Peyer's patch (tissue), 4 donors: ENCODE measurements around the gene RARB. TPM values are rescaled to one million over a fixed set of nuclear protein-coding genes. Genes with fewer than 3 reads are reported as not detected.
A peak's percentile ranks its signal among the peaks of the same experiment; 100 is the strongest.

Experiments used
- DNase-seq, 3 donors: peaks; one replicate each; pipeline ENCODE4 v3.0.0-alpha.2; 2017 to 2019
- H3K27ac ChIP-seq, 4 donors: fragments of 200-600 bp; sonication (generic); one replicate each; pipeline ENCODE4 v1.5.1; 2016 to 2019
- H3K27me3 ChIP-seq, 2 donors: fragments of 200-600 bp; sonication (generic); one replicate each; pipeline ENCODE4 v1.5.1; 2019
- H3K36me3 ChIP-seq, 3 donors: fragments of 200-600 bp; sonication (generic); one replicate each; pipeline ENCODE4 v1.5.1; 2016 to 2019
- H3K4me1 ChIP-seq, 4 donors: fragments of 200-600 bp; sonication (generic); one replicate each; pipeline ENCODE4 v1.5.1; 2016 to 2019
- H3K4me3 ChIP-seq, 4 donors: fragments of 200-600 bp; sonication (generic); 1 replicate in 3 of 4; 2 replicates in 1 of 4; pipeline ENCODE4 v1.5.1; 2016 to 2019; ENCODE audit warnings: mild to moderate bottlenecking in 1 of 4
- H3K9me3 ChIP-seq, 4 donors: fragments of 200-600 bp; sonication (generic); one replicate each; pipeline ENCODE4 v1.5.1; 2016 to 2019; ENCODE audit warnings: mild to moderate bottlenecking in 1 of 4
- POLR2A ChIP-seq, 2 donors: fragments of 450-650 bp; IDR thresholded peaks; one replicate each; pipeline ENCODE4 v1.5.1; 2017; ENCODE audit warnings: antibody characterized with exemption in 2 of 2, mild to moderate bottlenecking in 2 of 2, moderate library complexity in 2 of 2
- total RNA-seq, 4 donors: library from RNA; depleted of rRNA; stranded (reverse); fragments of >200 nt; gene quantifications; one replicate each; pipeline ENCODE4 v1.1.0, GENCODE V29; 2016
- TF ChIP-seq, protein P1 (sequence below), 6 experiments: fragments of 450-650 bp in 4 of 6; fragments of 200-600 bp in 2 of 6; sonication (generic) in 1 of 6; IDR thresholded peaks; one replicate each; pipeline ENCODE4 v1.5.1; 2017 to 2019; ENCODE audit warnings: antibody characterized with exemption in 6 of 6, mild to moderate bottlenecking in 3 of 6, moderate library complexity in 1 of 6

The RARB gene
- total RNA-seq, 4 donors from 2014 or later, result 0.53 to 4.1 (median 2.9) TPM

DNA sequence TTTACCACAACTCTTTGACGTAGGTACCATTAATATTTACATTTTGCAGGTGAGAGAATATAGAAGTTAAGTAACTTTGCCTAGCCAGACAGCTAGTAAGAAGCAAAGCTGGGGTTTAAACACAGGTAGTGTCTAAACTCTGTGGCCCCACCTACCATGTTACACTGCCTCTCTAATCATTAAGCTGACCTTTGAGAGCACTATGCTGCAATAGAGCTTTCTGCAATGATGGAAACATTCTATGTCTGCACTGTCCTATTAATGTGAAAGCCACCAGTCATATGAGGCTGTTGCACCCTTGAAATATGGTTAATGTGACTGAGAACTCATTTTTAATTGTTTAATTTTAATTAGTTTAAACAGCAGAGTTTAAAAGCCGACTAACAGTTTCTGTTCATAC is 6.3 kb upstream of the RARB start:
- Histone ChIP-seq H3K27ac (peak overlapping the region in 1 of 4 donors; percentile 34), H3K4me3 (no peak overlapping the region), H3K4me1 (peaks cover 0 to 10% (median 0%) of the 10 kb centered on the region in 4 donors), H3K27me3 (no peaks in the 10 kb centered on the region), H3K9me3 (no peaks in the 10 kb centered on the region), H3K36me3 (no peaks in the 10 kb centered on the region)
- DNase-seq, result no peak
- TF ChIP-seq, protein P1, sequence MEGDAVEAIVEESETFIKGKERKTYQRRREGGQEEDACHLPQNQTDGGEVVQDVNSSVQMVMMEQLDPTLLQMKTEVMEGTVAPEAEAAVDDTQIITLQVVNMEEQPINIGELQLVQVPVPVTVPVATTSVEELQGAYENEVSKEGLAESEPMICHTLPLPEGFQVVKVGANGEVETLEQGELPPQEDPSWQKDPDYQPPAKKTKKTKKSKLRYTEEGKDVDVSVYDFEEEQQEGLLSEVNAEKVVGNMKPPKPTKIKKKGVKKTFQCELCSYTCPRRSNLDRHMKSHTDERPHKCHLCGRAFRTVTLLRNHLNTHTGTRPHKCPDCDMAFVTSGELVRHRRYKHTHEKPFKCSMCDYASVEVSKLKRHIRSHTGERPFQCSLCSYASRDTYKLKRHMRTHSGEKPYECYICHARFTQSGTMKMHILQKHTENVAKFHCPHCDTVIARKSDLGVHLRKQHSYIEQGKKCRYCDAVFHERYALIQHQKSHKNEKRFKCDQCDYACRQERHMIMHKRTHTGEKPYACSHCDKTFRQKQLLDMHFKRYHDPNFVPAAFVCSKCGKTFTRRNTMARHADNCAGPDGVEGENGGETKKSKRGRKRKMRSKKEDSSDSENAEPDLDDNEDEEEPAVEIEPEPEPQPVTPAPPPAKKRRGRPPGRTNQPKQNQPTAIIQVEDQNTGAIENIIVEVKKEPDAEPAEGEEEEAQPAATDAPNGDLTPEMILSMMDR (IDR thresholded peaks at IDR 0.05), result no peak
- TF ChIP-seq POLR2A (IDR thresholded peaks at IDR 0.05), result no peak

GRCh38 chr3:25423780-25424588 is 4.1 kb upstream of the RARB start:
- TF ChIP-seq, protein P1 (IDR thresholded peaks at IDR 0.05), result no peak
- no peak for TF ChIP-seq POLR2A (IDR thresholded peaks at IDR 0.05)
- Histone ChIP-seq H3K27me3 (no peaks in the 10 kb centered on the region), H3K27ac (no peak overlapping the region)

GRCh38 chr3:25424614-25425013 is 3.4 kb upstream of the RARB start:
- Histone ChIP-seq H3K27me3 (no peaks in the 10 kb centered on the region), H3K4me1 (peaks cover 0 to 10% (median 0%) of the 10 kb centered on the region in 4 donors), H3K36me3 (no peaks in the 10 kb centered on the region), H3K4me3 (no peak overlapping the region), H3K9me3 (no peaks in the 10 kb centered on the region), H3K27ac (no peak overlapping the region)
- no peak for DNase-seq
- TF ChIP-seq POLR2A (IDR thresholded peaks at IDR 0.05), result no peak
- TF ChIP-seq, protein P1 (IDR thresholded peaks at IDR 0.05), result no peak

More at GRCh38 chr3:25423780-25424588, 4.1 kb upstream of the RARB start:
- no peaks in the 10 kb centered on the region for H3K9me3 ChIP-seq
- no peak overlapping the region for H3K4me3 ChIP-seq
- peaks cover 0 to 10% (median 0%) of the 10 kb centered on the region in 4 donors for H3K4me1 ChIP-seq
- DNase-seq, result no peak
- no peaks in the 10 kb centered on the region for H3K36me3 ChIP-seq

DNA sequence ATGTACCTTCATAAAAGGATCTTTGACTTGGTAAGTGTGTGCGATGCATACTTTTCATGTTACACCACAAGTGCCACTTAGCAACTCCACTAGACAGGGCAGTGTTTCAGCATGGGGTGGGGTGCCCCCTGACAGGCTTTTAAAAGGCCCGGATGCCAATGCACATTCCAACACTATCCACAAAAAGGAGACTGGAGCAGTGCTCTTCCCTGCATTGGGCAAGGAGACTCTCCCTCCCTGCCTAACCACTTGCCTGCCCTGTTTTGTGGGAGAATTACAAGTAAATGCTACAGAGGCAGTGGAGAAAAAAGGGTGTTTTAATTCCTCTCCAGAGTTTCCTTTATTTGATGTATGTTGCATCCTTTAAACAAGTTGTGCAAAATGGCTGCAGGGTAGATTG is 1.7 kb upstream of the RARB start:
- H3K4me3 ChIP-seq, result no peak overlapping the region
- H3K36me3 ChIP-seq, result no peaks in the 10 kb centered on the region
- DNase-seq, result no peak
- H3K4me1 ChIP-seq, result peaks cover 0 to 17% (median 0%) of the 10 kb centered on the region in 4 donors
- no peak overlapping the region for H3K27ac ChIP-seq
- H3K27me3 ChIP-seq, result no peaks in the 10 kb centered on the region
- no peak for TF ChIP-seq POLR2A (IDR thresholded peaks at IDR 0.05)
- TF ChIP-seq, protein P1 (IDR thresholded peaks at IDR 0.05), result no peak
- H3K9me3 ChIP-seq, result no peaks in the 10 kb centered on the region

DNA sequence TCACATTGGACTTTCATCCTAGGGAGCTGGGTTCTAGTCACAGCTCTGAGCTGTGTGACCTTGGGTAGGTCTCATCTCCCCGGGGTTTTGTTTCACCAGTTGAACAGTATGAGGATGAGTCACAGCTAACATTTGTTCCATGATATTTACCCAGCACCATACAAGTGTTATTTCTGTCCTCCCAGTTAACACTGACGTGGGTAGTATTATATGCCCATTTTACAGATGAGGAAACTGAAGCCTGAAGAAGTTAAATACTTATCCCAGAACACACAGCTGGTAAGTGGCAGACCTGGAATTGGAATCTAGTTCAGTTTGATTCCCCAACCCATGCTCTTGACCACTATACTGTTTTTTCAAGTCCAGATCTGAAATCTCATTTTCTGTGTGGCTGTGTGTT is 908 bp upstream of the RARB start:
- DNase-seq, result no peak
- Histone ChIP-seq H3K4me3 (peak overlapping the region in 2 of 4 donors; percentile 55 to 70), H3K36me3 (no peaks in the 10 kb centered on the region), H3K27me3 (no peaks in the 10 kb centered on the region), H3K9me3 (no peaks in the 10 kb centered on the region), H3K4me1 (peaks cover 0 to 9% (median 0%) of the 10 kb centered on the region in 4 donors), H3K27ac (peak overlapping the region in 3 of 4 donors; percentile 54 to 78 (median 73))
- TF ChIP-seq, protein P1 (IDR thresholded peaks at IDR 0.05), result no peak
- TF ChIP-seq POLR2A (IDR thresholded peaks at IDR 0.05), result no peak
